Heart right ventricle (tissue), 16 donors: ENCODE results near the gene NALF2. TPM values are rescaled to one million over a fixed set of nuclear protein-coding genes. Genes with fewer than 3 reads are reported as not detected.

Source experiments
- ATAC-seq, 8 donors: fragments of 200-7000 bp; cut with Tn5 transposase; one replicate each; pipeline ENCODE4 v1.9.1; 2020; ENCODE audit warnings: mild to moderate bottlenecking in 8 of 8, moderate library complexity in 8 of 8, moderate number of reproducible peaks in 1 of 8
- DNase-seq, 2 donors: peaks; one replicate each; pipeline ENCODE4 v3.0.0-alpha.2; 2020
- H3K27ac ChIP-seq, 10 donors: fragments of 200-600 bp; sonication (generic) in 2 of 10; one replicate each; pipeline versions ENCODE4 v1.5.0 to v1.8.0; 2020 to 2022; ENCODE audit warnings: mild to moderate bottlenecking in 3 of 10
- H3K27me3 ChIP-seq, 7 donors: fragments of 200-600 bp; one replicate each; pipeline ENCODE4 v1.8.0; 2021 to 2022; ENCODE audit warnings: mild to moderate bottlenecking in 2 of 7
- H3K36me3 ChIP-seq, 9 donors: fragments of 200-600 bp; sonication (generic) in 1 of 9; one replicate each; pipeline versions ENCODE4 v1.5.0 to v1.8.0; 2020 to 2022; ENCODE audit warnings: mild to moderate bottlenecking in 2 of 9
- H3K4me1 ChIP-seq, 9 donors: fragments of 200-600 bp; sonication (generic) in 1 of 9; one replicate each; pipeline versions ENCODE4 v1.5.0 to v1.8.0; 2020 to 2022; ENCODE audit warnings: mild to moderate bottlenecking in 4 of 9
- H3K4me3 ChIP-seq, 10 donors: fragments of 200-600 bp; sonication (generic) in 2 of 10; one replicate each; pipeline versions ENCODE4 v1.5.0 to v1.8.0; 2020 to 2022; ENCODE audit warnings: mild to moderate bottlenecking in 7 of 10, moderate library complexity in 2 of 10
- H3K9me3 ChIP-seq, 11 donors: fragments of 200-600 bp in 10 of 11; sonication (generic) in 2 of 11; one replicate each; pipeline versions ENCODE4 v1.5.0 to v1.8.0; 2013 to 2022; ENCODE audit warnings: mild to moderate bottlenecking in 2 of 11, control low read depth in 1 of 11, moderate library complexity in 1 of 11
- CTCF ChIP-seq, 9 donors: fragments of 200-600 bp; sonication (generic) in 2 of 9; IDR thresholded peaks; one replicate each; pipeline versions ENCODE4 v1.5.0 to v1.8.0; 2021 to 2022; ENCODE audit warnings: antibody characterized with exemption in 9 of 9, mild to moderate bottlenecking in 5 of 9, moderate library complexity in 1 of 9
- WGBS, 2 donors: extraction: QIAGEN DNeasy Blood & Tissue Kit; methylation state at CpG; one replicate each; pipeline ENCODE4 v1.1.7; 2013; ENCODE audit warnings: inconsistent platforms in 1 of 2; 5-methylcytosine and 5-hydroxymethylcytosine counted together
- intact Hi-C, 10 donors: fragments of 100-400 bp; cut with DNase I; formaldehyde crosslinking; loops; one replicate each; pipeline versions ENCODE4 v1.11.1 to v1.14.2; 2022
- long read RNA-seq, 3 donors: library from polyadenylated mRNA; unstranded; transcript quantifications; one replicate each; pipeline ENCODE4 v2.0.0, GENCODE V29; 2020 to 2021
- polyA plus RNA-seq, 2 donors: library from polyadenylated mRNA; stranded (reverse); fragments of 200-250 nt; gene quantifications; one replicate each; pipeline ENCODE4 v1.2.3, GENCODE V29; 2013
- total RNA-seq, 10 donors: library from RNA; stranded (reverse); fragmentation: NEBNext Ultra II Directional in 3 of 10; extraction: Animal tissue kit (Norgen Biotek cat#: 25700) in 3 of 10; gene quantifications; one replicate each; pipeline versions ENCODE4 v1.2.1 to v1.2.4, GENCODE V29; 2021 to 2023
- donor health status: Arrhythmogenic right ventricular cardiomyopathy.
- donor health status: ischemic (EF 13 %, LVEDD 7.1; RV severe dilation, severe dysfunction).
- donor health status: healthy with polysubstance abuse.
- donor health status: DM: no; HTN: yes; CAD: no.
- donor health status: DM: no; HTN: no; CAD: no.
- donor health status: ischemic (EF 25% LVEDD 6.9; RV normal size, moderate dysfunction).
- donor health status: ischemic (EF 25% LVEDD 5.7; RV mildly dilated, moderate dysfunction).
- donor health status: healthy.
- donor health status: DM: yes; HTN: yes; CAD: no.
- donor health status: Ischemic cardiomyopathy.
- donor health status: ischemic (EF 35%, LVEDD 5.7; RV mildly dilated, moderate dysfunction).
- donor health status: nonischemic (EF 11% LVEDD 7.7; RV severe dilation, severe dysfunction).
- donor health status: DM: yes; HTN: yes; CAD: no.
- donor health status: PGD.
- donor health status: ischemic (EF 29% LVEDD 5.4; RV normal size, mild dysfunction).
- donor health status: nonischemic (EF 23%, LVEDD 6.1; RV moderate dilation, normal function).

NALF2 gene
- total RNA-seq (10 to 100 TPM in 7 of 10 donors, 1 to 10 TPM in 3; 4.5 to 37.6 (median 11.7) TPM), polyA plus RNA-seq (10 to 100 TPM in 1 of 2 donors, under 1 TPM in 1; 0.39 to 14.5 TPM)
- long read RNA-seq, donor 1, full-length matches to known transcripts: 5 of 38 reads
- long read RNA-seq, donor 1, partial matches to known transcripts: 32 of 38 reads
- long read RNA-seq, donor 1, other reads (novel, unspliced or antisense): 1 of 38 reads
- long read RNA-seq, donor 2, full-length matches to known transcripts: 1 of 18 reads
- long read RNA-seq, donor 2, partial matches to known transcripts: 14 of 18 reads
- long read RNA-seq, donor 2, other reads (novel, unspliced or antisense): 3 of 18 reads
- long read RNA-seq, donor 3, partial matches to known transcripts: 0 of 2 reads
- long read RNA-seq, donor 3, other reads (novel, unspliced or antisense): 2 of 2 reads

GRCh38 chrX:69503782-69504625, at the start of gene NALF2:
NALF2 (plus strand) TSS chrX:69504326; CDS start chrX:69505283, 957 bp downstream.
- DNase-seq (peak; percentile 44 to 56), ATAC-seq (peak; percentile 59 to 82 (median 72))
- H3K4me3 ChIP-seq: peak within 1 kb of the TSS; percentile 14 to 59 (median 52)
- peaks cover 0 to 4% (median 0%) of the 10 kb centered on the region in 9 donors for H3K4me1 ChIP-seq
- H3K27me3 ChIP-seq: peaks cover 0 to 49% (median 0%) of the 10 kb centered on the region in 7 donors
- intact Hi-C loops: no loop called here
- peak in 2 of 9 donors; percentile 2 to 21 for TF ChIP-seq CTCF (IDR thresholded peaks at IDR 0.05)
- peak within 1 kb of the TSS in 8 of 10 donors; percentile 35 to 69 (median 56) for H3K27ac ChIP-seq
- no peaks in the 10 kb centered on the region for H3K36me3 ChIP-seq
- WGBS, 2 donors: 0 to 1% methylated on average over 32 to 62 of the region's 66 CpGs
- H3K9me3 ChIP-seq: no peaks in the 10 kb centered on the region

- Histone ChIP-seq H3K9me3 (peaks cover 0 to 2% (median 0%) of the 10 kb centered on the region in 11 donors), H3K27ac (no peak overlapping the region), H3K4me1 (no peaks in the 10 kb centered on the region), H3K27me3 (no peaks in the 10 kb centered on the region), H3K4me3 (no peak overlapping the region), H3K36me3 (no peaks in the 10 kb centered on the region)
- no peak for TF ChIP-seq CTCF (IDR thresholded peaks at IDR 0.05)
- 84 to 87% methylated on average over 6 of the region's 6 CpGs for WGBS, 2 donors
- intact Hi-C loops: no loop called here
- DNase-seq (no peak), ATAC-seq (no peak)
Measured at GRCh38 chrX:69457756-69458155, 46.4 kb upstream of the NALF2 start.

- peaks cover 0 to 2% (median 0%) of the 10 kb centered on the region in 11 donors for H3K9me3 ChIP-seq
- no peak overlapping the region for H3K27ac ChIP-seq
- peaks cover 0 to 26% (median 0%) of the 10 kb centered on the region in 7 donors for H3K27me3 ChIP-seq
- WGBS, 2 donors: 71 to 83% methylated on average over 1 of the region's 1 CpG
- no peaks in the 10 kb centered on the region for H3K4me1 ChIP-seq
- no peak overlapping the region for H3K4me3 ChIP-seq
- no peaks in the 10 kb centered on the region for H3K36me3 ChIP-seq
- no peak for TF ChIP-seq CTCF (IDR thresholded peaks at IDR 0.05)
- intact Hi-C loops: no loop called here
- no peak for ATAC-seq
- DNase-seq: no peak
Measured at GRCh38 chrX:69466546-69466945, 37.6 kb upstream of the NALF2 start.

- WGBS, 2 donors: 70 to 79% methylated on average over 4 of the region's 4 CpGs
- DNase-seq (no peak), ATAC-seq (no peak)
- no peak overlapping the region for H3K27ac ChIP-seq
- intact Hi-C loops: no loop called here
- H3K36me3 ChIP-seq: no peaks in the 10 kb centered on the region
- no peaks in the 10 kb centered on the region for H3K4me1 ChIP-seq
- no peaks in the 10 kb centered on the region for H3K9me3 ChIP-seq
- no peak overlapping the region for H3K4me3 ChIP-seq
- peaks cover 0 to 52% (median 0%) of the 10 kb centered on the region in 7 donors for H3K27me3 ChIP-seq
- no peak for TF ChIP-seq CTCF (IDR thresholded peaks at IDR 0.05)
Measured at GRCh38 chrX:69469975-69470374, 34.2 kb upstream of the NALF2 start.
